Activated B cell treated with CpG ODN at 0.5 μM for 24 hours (primary cell): ENCODE measurements around the gene GBGT1. TPM values are rescaled to one million over a fixed set of nuclear protein-coding genes. Genes with fewer than 3 reads are reported as not detected.
"Not testable (repeated sequence)": the region's sequence is repeated elsewhere in the genome, so short reads cannot be mapped to it uniquely, and the experiment has no call there.

Source experiments
- ATAC-seq: fragments of 200-7000 bp; cut with Tn5 transposase; one replicate; pipeline ENCODE4 v1.10.0; 2021; ENCODE audit warnings: low read depth, mild to moderate bottlenecking, moderate library complexity
- CTCF ChIA-PET: fragments of 350-600 bp; sonication (Branson Sonifier 250); formaldehyde crosslinking; loops from one replicate; lab custom pipeline; 2021; ENCODE audit warnings: antibody characterized with exemption; lab: Charles Lee
- POLR2A ChIA-PET: fragments of 350-600 bp; sonication (Branson Sonifier 250); formaldehyde crosslinking; loops from one replicate; lab custom pipeline; 2021; ENCODE audit warnings: antibody characterized with exemption; lab: Charles Lee
- DNase-seq: peaks from one replicate; pipeline ENCODE4 v3.0.0; 2022
- H3K27ac Mint-ChIP-seq: one replicate; pipeline ENCODE4 v1.8.0; 2020; ENCODE audit warnings: mixed read lengths
- H3K27me3 Mint-ChIP-seq: one replicate; pipeline ENCODE4 v1.8.0; 2021; ENCODE audit warnings: mixed read lengths
- H3K36me3 Mint-ChIP-seq: one replicate; pipeline ENCODE4 v1.8.0; 2021; ENCODE audit warnings: low read depth, mixed read lengths
- H3K4me1 Mint-ChIP-seq: one replicate; pipeline ENCODE4 v1.8.0; 2021; ENCODE audit warnings: mixed read lengths
- H3K4me3 Mint-ChIP-seq: one replicate; pipeline ENCODE4 v1.8.0; 2020; ENCODE audit warnings: mild to moderate bottlenecking, mixed read lengths
- H3K9me3 Mint-ChIP-seq: one replicate; pipeline ENCODE4 v1.8.0; 2020; ENCODE audit warnings: mixed read lengths
- CTCF ChIP-seq: fragments of 200-600 bp; IDR thresholded peaks from one replicate; pipeline ENCODE4 v1.8.0; 2022; ENCODE audit warnings: antibody characterized with exemption, mild to moderate bottlenecking
- intact Hi-C: fragments of 100-400 bp; cut with micrococcal nuclease; formaldehyde crosslinking; loops from one replicate; pipeline ENCODE4 v1.15.1; 2024
- total RNA-seq: library from RNA; stranded (reverse); gene quantifications from 2 replicates; pipeline ENCODE4 v1.2.3, GENCODE V29; 2022

Gene GBGT1
- total RNA-seq, 1 donor from 2014 or later, result 49.5 TPM

DNA sequence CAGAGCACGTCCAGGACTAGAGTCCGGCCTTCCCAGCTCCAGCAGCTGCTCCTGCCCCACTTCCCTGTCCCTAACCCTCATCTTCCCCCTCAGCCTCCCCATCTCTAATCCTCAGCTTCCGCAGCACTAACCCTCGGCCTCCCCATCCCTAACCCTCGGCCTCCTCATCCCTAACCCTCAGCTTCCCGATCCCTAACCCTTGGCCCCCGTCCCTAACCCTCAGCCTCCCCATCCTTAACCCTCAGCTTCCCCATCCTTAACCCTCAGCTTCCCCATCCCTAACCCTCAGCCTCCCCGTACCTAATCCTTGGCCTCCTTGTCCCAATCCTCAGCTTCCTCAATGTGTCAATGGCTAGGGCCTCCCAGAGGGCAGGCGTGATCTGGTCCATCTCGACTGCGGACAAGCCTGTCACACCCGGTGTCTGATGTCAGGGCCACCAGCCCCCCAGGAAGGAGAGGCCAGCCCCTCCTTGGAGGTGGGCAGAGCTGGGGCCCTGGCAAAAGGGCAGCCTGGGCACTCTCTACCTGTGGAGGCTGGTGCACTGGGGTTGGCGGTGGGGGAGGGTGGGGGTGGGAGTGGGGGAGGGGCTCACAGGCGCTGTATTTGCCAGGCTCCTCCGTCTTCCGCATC is 43.9 kb upstream of the GBGT1 start:
- TF ChIP-seq CTCF, result no peak
- Mint-ChIP-seq H3K4me3 (no peak overlapping the region), H3K27me3 (peaks cover 16% of the 10 kb centered on the region), H3K9me3 (peaks cover 2% of the 10 kb centered on the region), H3K4me1 (no peaks in the 10 kb centered on the region), H3K27ac (no peak overlapping the region), H3K36me3 (no peaks in the 10 kb centered on the region)
- intact Hi-C loops, result no loop called here
- ChIA-PET CTCF (no interaction called here), POLR2A (no interaction called here)
- DNase-seq (no peak), ATAC-seq (no peak)

DNA sequence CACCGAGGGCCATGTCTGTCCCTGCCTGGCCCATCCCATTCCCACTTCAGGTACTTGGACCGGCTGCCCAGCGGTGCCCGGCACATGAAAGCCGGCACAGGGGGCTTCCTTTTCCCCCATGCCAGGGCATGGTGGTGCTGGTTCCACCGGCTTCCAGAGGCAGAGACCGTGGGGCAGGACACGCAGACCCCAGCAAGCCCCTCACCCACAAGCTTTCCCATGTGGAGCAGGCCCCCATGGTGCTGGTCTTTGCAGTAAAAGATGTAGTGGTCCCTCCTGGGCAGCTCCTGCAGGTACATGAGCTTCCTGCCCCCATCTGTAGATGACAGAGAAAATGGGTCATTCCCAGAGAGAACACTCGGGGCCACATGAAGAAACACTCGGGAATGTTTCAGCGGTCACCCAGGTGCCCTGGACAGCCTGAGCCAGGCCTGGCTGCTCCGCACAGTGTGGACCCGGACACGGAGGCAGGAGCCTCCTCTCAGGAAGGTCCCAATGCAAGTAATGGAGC is 43.4 kb upstream of the GBGT1 start:
- DNase-seq (no peak), ATAC-seq (no peak)
- intact Hi-C loops, result no loop called here
- peaks cover 2% of the 10 kb centered on the region for H3K9me3 Mint-ChIP-seq
- POLR2A ChIA-PET, result no interaction called here
- H3K4me3 Mint-ChIP-seq, result no peak overlapping the region
- no peak overlapping the region for H3K27ac Mint-ChIP-seq
- no peaks in the 10 kb centered on the region for H3K36me3 Mint-ChIP-seq
- peaks cover 16% of the 10 kb centered on the region for H3K27me3 Mint-ChIP-seq
- CTCF ChIA-PET, result no interaction called here
- no peaks in the 10 kb centered on the region for H3K4me1 Mint-ChIP-seq
- no peak for TF ChIP-seq CTCF

GRCh38 chr9:133205996-133206931 is 42.5 kb upstream of the GBGT1 start:
- CTCF ChIA-PET, result no interaction called here
- ATAC-seq (no peak), DNase-seq (no peak)
- Mint-ChIP-seq H3K4me1 (no peaks in the 10 kb centered on the region), H3K9me3 (peaks cover under 1% of the 10 kb centered on the region), H3K36me3 (no peaks in the 10 kb centered on the region), H3K27me3 (peaks cover 13% of the 10 kb centered on the region), H3K4me3 (no peak overlapping the region), H3K27ac (no peak overlapping the region)
- POLR2A ChIA-PET, result no interaction called here
- intact Hi-C loops, result no loop called here
- no peak for TF ChIP-seq CTCF

- H3K36me3 Mint-ChIP-seq, DNase-seq, CTCF ChIA-PET, ATAC-seq, H3K9me3 Mint-ChIP-seq, H3K4me1 Mint-ChIP-seq, POLR2A ChIA-PET, H3K27ac Mint-ChIP-seq, H3K4me3 Mint-ChIP-seq, intact Hi-C loops: not testable (repeated sequence)
- peaks cover 13% of the 10 kb centered on the region for H3K27me3 Mint-ChIP-seq
Observed at GRCh38 chr9:133205481-133205887, 41.8 kb upstream of the GBGT1 start.

DNA sequence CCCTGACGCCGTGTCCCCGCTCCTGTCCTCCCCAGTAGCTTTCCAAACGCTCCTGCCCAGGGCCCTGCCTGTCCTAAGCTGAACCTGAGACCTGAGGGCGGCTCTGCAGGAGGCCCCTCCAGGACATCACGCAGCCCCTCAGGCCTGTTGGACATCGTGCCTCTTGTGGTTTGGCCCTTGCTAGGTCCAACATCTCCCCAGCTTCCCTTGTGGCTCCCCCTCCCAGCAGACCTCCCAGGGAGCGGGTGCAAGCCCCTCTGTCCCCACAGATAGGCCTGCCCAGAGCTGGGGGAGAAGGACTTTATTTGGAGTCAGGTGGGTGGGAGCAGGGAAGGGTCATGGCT is 41.3 kb upstream of the GBGT1 start:
- Mint-ChIP-seq H3K27ac (no peak overlapping the region), H3K4me1 (peaks cover 4% of the 10 kb centered on the region), H3K9me3 (no peaks in the 10 kb centered on the region), H3K27me3 (peaks cover 10% of the 10 kb centered on the region), H3K4me3 (no peak overlapping the region), H3K36me3 (no peaks in the 10 kb centered on the region)
- DNase-seq, result no peak
- ATAC-seq, result no peak
- CTCF ChIA-PET, result no interaction called here
- POLR2A ChIA-PET, result no interaction called here
- no peak for TF ChIP-seq CTCF
- intact Hi-C loops, result no loop called here
